HL-60 (cell line): ENCODE results near the gene PTPN13.

Experiments used
- DNase-seq, 2 experiments: peaks; one replicate each; pipeline ENCODE4 v3.0.0-alpha.2; 2010 to 2020; ENCODE audit warnings: low read depth in 1 of 2, low spot score in 1 of 2
- H3K27ac ChIP-seq: fragments of 250-450 bp; sonication (Bioruptor Pico); replicated peaks from 2 replicates; pipeline ENCODE4 v1.5.1; 2020; ENCODE audit warnings: mild to moderate bottlenecking, moderate library complexity
- H3K27me3 ChIP-seq: fragments of 250-450 bp; sonication (Bioruptor Pico); 2 replicates; pipeline ENCODE4 v1.5.1; 2021; ENCODE audit warnings: mild to moderate bottlenecking, moderate library complexity; ENCODE audit not compliant: insufficient read depth, poor library complexity, severe bottlenecking
- H3K4me3 ChIP-seq: replicated peaks from 2 replicates; pipeline ENCODE4 v1.5.1; 2011; ENCODE audit warnings: mild to moderate bottlenecking, control low read depth, low read length; ENCODE audit not compliant: insufficient read depth
- GABPA ChIP-seq: IDR thresholded peaks from 2 replicates; pipeline ENCODE4 v1.6.1; 2012; ENCODE audit warnings: low read depth
- POLR2AphosphoS5 ChIP-seq: IDR thresholded peaks from 2 replicates; pipeline ENCODE4 v1.6.1; 2012; ENCODE audit warnings: low read depth
- SPI1 ChIP-seq: IDR thresholded peaks from 2 replicates; pipeline ENCODE4 v1.6.1; 2012; ENCODE audit warnings: low read depth, mild to moderate bottlenecking, borderline replicate concordance
- TF ChIP-seq, protein P1 (sequence below): IDR thresholded peaks from one replicate; pipeline ENCODE4 v1.5.1; 2011; ENCODE audit warnings: low read length, control low read depth, inconsistent platforms; ENCODE audit not compliant: insufficient read depth
- TF ChIP-seq, protein P2 (sequence below): IDR thresholded peaks from 2 replicates; pipeline ENCODE4 v1.6.1; 2012; ENCODE audit warnings: low read depth; ENCODE audit not compliant: insufficient replicate concordance

Gene PTPN13

DNA sequence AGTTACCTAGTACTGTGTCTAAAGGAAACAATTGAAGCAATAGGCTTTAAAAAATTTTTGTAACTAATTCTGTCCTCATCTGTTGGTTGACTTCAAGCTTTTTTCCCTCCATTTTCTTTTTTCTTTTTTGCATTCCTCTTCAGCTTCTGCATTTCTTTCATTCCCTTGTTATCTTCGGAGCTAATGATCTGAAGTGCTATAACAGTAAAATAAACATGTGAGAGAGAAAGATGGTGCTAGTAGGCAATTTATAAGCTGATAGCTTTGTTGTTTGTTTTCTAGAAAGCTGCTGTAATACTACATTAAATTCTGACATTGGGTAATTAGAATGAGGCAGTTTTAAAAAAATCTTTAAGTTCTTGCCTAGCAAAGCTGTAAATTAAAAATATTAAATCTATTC is 37.1 kb downstream of the PTPN13 start:
- no peak for DNase-seq
- Histone ChIP-seq H3K4me3 (no peak overlapping the region), H3K27ac (no peak overlapping the region), H3K27me3 (no peaks in the 10 kb centered on the region)
- TF ChIP-seq, protein P1, sequence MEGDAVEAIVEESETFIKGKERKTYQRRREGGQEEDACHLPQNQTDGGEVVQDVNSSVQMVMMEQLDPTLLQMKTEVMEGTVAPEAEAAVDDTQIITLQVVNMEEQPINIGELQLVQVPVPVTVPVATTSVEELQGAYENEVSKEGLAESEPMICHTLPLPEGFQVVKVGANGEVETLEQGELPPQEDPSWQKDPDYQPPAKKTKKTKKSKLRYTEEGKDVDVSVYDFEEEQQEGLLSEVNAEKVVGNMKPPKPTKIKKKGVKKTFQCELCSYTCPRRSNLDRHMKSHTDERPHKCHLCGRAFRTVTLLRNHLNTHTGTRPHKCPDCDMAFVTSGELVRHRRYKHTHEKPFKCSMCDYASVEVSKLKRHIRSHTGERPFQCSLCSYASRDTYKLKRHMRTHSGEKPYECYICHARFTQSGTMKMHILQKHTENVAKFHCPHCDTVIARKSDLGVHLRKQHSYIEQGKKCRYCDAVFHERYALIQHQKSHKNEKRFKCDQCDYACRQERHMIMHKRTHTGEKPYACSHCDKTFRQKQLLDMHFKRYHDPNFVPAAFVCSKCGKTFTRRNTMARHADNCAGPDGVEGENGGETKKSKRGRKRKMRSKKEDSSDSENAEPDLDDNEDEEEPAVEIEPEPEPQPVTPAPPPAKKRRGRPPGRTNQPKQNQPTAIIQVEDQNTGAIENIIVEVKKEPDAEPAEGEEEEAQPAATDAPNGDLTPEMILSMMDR = no peak
- TF ChIP-seq GABPA = no peak
- TF ChIP-seq SPI1 = no peak
- TF ChIP-seq, protein P2, sequence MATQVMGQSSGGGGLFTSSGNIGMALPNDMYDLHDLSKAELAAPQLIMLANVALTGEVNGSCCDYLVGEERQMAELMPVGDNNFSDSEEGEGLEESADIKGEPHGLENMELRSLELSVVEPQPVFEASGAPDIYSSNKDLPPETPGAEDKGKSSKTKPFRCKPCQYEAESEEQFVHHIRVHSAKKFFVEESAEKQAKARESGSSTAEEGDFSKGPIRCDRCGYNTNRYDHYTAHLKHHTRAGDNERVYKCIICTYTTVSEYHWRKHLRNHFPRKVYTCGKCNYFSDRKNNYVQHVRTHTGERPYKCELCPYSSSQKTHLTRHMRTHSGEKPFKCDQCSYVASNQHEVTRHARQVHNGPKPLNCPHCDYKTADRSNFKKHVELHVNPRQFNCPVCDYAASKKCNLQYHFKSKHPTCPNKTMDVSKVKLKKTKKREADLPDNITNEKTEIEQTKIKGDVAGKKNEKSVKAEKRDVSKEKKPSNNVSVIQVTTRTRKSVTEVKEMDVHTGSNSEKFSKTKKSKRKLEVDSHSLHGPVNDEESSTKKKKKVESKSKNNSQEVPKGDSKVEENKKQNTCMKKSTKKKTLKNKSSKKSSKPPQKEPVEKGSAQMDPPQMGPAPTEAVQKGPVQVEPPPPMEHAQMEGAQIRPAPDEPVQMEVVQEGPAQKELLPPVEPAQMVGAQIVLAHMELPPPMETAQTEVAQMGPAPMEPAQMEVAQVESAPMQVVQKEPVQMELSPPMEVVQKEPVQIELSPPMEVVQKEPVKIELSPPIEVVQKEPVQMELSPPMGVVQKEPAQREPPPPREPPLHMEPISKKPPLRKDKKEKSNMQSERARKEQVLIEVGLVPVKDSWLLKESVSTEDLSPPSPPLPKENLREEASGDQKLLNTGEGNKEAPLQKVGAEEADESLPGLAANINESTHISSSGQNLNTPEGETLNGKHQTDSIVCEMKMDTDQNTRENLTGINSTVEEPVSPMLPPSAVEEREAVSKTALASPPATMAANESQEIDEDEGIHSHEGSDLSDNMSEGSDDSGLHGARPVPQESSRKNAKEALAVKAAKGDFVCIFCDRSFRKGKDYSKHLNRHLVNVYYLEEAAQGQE = no peak
- no peak for TF ChIP-seq POLR2AphosphoS5

DNA sequence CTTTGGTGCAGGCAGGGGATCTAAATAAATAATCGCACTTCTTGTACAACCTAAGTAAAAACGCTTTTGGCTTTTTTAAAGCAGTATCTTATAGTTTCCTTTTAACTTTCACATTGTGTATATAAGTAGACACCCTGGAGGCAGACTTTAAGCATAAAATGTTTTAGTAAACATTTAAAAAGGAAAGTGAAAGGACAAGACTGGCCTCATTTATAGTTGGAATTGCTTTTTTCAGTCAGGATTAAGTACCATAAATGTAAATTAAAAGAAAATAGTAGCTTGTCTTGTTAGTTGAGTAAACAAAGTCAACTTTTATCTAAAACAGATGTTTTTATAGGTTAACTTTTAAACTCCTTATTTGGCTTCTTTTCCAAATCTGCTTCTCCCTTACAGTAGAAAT is 39.7 kb downstream of the PTPN13 start:
- no peak overlapping the region for H3K4me3 ChIP-seq
- DNase-seq = no peak
- H3K27ac ChIP-seq = no peak overlapping the region
- no peaks in the 10 kb centered on the region for H3K27me3 ChIP-seq
- no peak for TF ChIP-seq POLR2AphosphoS5
- TF ChIP-seq, protein P1 = no peak
- TF ChIP-seq, protein P2 = no peak
- TF ChIP-seq SPI1 = no peak
- no peak for TF ChIP-seq GABPA

DNA sequence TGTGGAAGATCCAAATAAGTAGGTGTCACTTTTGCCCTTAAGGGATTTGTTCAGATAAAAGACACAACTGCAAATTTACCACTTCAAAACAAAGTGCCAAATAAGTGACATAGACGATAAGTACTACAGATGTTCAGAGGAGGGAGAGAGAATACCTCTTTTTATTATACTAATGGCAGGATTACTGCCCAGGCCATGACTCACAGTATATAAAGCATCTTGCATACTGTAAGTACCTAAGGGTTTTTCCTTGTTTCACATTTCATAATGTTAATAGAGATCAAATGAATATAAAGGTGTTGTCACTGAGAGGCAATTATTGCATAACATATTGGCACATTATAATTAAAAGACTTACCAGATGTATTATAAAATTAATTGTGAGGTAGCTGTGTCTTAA is 46.4 kb downstream of the PTPN13 start:
- Histone ChIP-seq H3K27me3 (no peaks in the 10 kb centered on the region), H3K27ac (no peak overlapping the region), H3K4me3 (no peak overlapping the region)
- TF ChIP-seq SPI1 (no peak), GABPA (no peak), POLR2AphosphoS5 (no peak)
- TF ChIP-seq, protein P1 = no peak
- TF ChIP-seq, protein P2 = no peak
- no peak for DNase-seq
